ENCODE data around the gene ABHD17B. TPM values are rescaled to one million over a fixed set of nuclear protein-coding genes. Genes with fewer than 3 reads are reported as not detected.

Gene ABHD17B
- total RNA-seq, 1 donor from 2014 or later: 19.6 TPM

DNA sequence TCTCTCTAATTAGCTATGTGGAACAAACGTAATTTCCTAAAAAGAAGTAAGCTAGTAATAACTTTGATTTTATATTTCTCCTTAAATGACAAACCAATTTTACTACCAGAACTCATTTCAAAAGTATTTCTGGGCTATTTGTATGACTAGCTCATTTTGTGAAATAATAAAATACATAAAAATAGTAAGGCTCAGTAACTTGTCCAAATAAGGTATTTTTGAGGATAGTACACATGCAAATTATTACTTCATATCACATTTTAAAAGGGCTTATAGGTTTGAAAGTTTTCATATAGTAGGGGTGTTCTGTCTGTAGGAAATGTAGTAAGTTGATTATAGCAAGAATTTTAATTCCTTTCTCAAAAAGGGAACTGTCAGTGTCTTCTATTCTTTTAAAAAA lies 26.9 kb upstream of the ABHD17B start:
- TF ChIP-seq, protein P1, sequence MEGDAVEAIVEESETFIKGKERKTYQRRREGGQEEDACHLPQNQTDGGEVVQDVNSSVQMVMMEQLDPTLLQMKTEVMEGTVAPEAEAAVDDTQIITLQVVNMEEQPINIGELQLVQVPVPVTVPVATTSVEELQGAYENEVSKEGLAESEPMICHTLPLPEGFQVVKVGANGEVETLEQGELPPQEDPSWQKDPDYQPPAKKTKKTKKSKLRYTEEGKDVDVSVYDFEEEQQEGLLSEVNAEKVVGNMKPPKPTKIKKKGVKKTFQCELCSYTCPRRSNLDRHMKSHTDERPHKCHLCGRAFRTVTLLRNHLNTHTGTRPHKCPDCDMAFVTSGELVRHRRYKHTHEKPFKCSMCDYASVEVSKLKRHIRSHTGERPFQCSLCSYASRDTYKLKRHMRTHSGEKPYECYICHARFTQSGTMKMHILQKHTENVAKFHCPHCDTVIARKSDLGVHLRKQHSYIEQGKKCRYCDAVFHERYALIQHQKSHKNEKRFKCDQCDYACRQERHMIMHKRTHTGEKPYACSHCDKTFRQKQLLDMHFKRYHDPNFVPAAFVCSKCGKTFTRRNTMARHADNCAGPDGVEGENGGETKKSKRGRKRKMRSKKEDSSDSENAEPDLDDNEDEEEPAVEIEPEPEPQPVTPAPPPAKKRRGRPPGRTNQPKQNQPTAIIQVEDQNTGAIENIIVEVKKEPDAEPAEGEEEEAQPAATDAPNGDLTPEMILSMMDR (IDR thresholded peaks at IDR 0.05; ENCODE audit: insufficient read depth, low read length, poor library complexity, severe bottlenecking): no peak
- no peak for DNase-seq (ENCODE audit: low read depth)
- Histone ChIP-seq H3K27me3 (ENCODE audit: control insufficient read depth, insufficient read depth, low read length) (no peaks in the 10 kb centered on the region), H3K36me3 (ENCODE audit: control insufficient read depth, insufficient read depth, low read length) (no peaks in the 10 kb centered on the region), H3K4me3 (ENCODE audit: low read depth, low read length) (no peak overlapping the region)

DNA sequence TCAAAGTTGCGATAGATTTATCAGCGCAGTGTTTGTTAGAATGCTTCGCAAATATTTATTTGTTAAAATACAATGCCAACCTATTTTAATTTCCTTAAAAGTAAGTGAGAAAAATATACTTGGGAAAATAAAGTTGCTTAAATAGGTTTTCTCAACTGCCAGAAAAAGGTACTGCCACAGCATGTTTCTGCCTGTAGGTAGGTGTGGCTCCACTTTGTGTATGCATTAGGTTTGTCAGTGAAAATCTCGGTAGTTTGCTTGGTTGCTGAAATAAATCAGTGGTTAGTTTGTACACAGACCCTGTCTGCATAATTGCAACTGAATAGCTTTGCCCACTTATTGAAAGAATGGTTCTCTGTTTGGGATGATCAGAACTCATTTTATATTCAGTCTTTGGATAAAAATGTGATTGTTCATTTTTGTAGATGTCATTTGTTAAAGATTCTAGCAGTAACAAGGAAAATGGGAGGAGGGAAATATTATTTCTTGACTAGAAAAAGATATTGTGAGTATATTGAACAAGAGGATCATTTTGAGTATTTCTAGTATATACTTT lies 26.2 kb upstream of the ABHD17B start:
- H3K36me3 ChIP-seq (ENCODE audit: control insufficient read depth, insufficient read depth, low read length): no peaks in the 10 kb centered on the region
- DNase-seq (ENCODE audit: low read depth): no peak
- TF ChIP-seq, protein P1 (IDR thresholded peaks at IDR 0.05; ENCODE audit: insufficient read depth, low read length, poor library complexity, severe bottlenecking): no peak
- H3K27me3 ChIP-seq (ENCODE audit: control insufficient read depth, insufficient read depth, low read length): no peaks in the 10 kb centered on the region
- no peak overlapping the region for H3K4me3 ChIP-seq (ENCODE audit: low read depth, low read length)

DNA sequence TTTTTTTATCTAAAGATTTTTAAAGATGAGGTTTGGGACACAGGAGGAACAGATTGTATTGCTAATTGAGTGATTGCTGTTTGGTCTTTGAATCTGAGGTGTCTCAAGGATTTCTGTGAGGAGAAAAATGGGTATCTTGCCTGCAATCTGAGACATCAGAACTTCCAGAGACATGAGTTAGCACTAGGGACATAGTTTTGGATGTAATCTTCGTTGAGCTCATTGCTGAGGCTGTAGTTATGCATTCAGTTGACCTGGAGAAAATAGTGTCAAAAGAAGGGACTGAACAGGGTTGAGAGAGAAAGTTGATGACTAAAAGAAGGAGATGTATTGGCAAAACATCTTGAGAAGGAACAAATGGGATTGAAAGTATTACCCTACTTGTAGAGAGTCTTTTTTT lies 25.1 kb upstream of the ABHD17B start:
- TF ChIP-seq, protein P1 (IDR thresholded peaks at IDR 0.05; ENCODE audit: insufficient read depth, low read length, poor library complexity, severe bottlenecking): no peak
- Histone ChIP-seq H3K27me3 (ENCODE audit: control insufficient read depth, insufficient read depth, low read length) (no peaks in the 10 kb centered on the region), H3K4me3 (ENCODE audit: low read depth, low read length) (no peak overlapping the region), H3K36me3 (ENCODE audit: control insufficient read depth, insufficient read depth, low read length) (no peaks in the 10 kb centered on the region)
- no peak for DNase-seq (ENCODE audit: low read depth)

DNA sequence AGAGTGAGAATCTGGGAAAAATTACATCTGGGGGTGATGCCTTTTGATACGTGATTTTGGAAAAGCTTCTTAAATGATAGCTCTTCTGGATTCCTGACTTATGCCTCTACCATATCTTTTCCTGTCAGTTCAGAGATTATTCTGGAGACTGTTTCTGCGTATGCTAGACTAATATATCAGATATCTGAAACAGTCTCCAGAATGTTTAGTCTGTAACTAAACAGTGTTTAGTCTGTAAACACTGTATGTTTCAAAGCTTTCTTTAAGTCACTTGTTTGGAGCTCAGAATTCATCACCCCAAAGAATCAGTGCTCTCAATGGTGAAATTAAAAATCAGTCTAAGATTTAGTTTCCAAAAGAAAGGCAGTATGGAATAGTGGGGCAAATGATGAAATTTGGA lies 20.2 kb upstream of the ABHD17B start:
- Histone ChIP-seq H3K27me3 (ENCODE audit: control insufficient read depth, insufficient read depth, low read length) (no peaks in the 10 kb centered on the region), H3K4me3 (ENCODE audit: low read depth, low read length) (no peak overlapping the region), H3K36me3 (ENCODE audit: control insufficient read depth, insufficient read depth, low read length) (no peaks in the 10 kb centered on the region)
- TF ChIP-seq, protein P1 (IDR thresholded peaks at IDR 0.05; ENCODE audit: insufficient read depth, low read length, poor library complexity, severe bottlenecking): no peak
- no peak for DNase-seq (ENCODE audit: low read depth)

DNA sequence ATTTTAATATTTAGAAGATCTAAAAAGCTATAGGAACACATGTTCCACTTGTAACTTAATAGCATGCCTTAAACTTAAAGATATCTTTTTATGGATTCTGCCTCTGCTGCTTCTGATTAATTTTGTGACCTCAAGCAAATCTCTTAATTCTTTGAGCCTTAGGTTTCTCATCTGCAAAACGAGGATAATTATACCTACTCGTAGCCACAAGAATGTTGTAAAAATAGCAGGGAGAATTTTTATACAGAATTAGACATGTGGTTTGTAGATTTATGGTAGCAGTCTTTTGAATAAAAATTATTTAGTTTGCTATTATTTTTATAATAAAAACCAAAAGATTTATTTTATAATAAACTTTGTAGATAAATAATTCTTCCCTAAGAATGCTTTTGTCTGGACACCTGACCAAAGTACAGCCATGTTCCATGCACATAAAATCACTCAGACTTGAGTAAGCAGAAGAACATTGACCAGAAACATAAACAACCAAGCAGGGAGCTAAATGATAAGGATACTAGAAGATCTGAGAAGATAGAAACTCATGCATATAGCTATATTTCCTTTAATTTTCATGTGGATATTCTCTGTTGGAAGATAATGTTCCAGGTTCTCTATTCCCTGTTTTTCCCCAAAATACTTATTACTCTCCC lies 18.9 kb upstream of the ABHD17B start:
- DNase-seq (ENCODE audit: low read depth): no peak
- no peaks in the 10 kb centered on the region for H3K36me3 ChIP-seq (ENCODE audit: control insufficient read depth, insufficient read depth, low read length)
- TF ChIP-seq, protein P1 (IDR thresholded peaks at IDR 0.05; ENCODE audit: insufficient read depth, low read length, poor library complexity, severe bottlenecking): no peak
- H3K4me3 ChIP-seq (ENCODE audit: low read depth, low read length): no peak overlapping the region
- no peaks in the 10 kb centered on the region for H3K27me3 ChIP-seq (ENCODE audit: control insufficient read depth, insufficient read depth, low read length)

DNA sequence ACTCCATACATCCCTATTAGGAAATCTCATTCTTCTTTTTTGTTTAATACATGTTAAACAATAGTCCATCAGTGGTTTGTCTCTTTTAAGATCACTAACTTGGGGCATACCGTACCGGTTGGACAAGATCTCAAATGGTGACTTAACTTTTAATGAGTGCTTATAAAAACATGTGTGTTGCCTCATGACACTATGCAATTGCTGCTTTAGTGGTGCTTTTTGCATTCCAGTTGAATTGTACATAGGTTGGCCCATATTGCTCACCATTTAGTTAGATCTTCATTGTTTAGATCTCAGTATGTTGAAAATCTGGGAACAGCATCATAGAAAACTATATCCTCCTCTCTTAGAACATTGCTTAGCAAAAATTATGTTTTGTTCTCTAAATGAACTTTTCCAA lies 18.2 kb upstream of the ABHD17B start:
- no peak for DNase-seq (ENCODE audit: low read depth)
- Histone ChIP-seq H3K27me3 (ENCODE audit: control insufficient read depth, insufficient read depth, low read length) (no peaks in the 10 kb centered on the region), H3K4me3 (ENCODE audit: low read depth, low read length) (no peak overlapping the region), H3K36me3 (ENCODE audit: control insufficient read depth, insufficient read depth, low read length) (no peaks in the 10 kb centered on the region)
- TF ChIP-seq, protein P1 (IDR thresholded peaks at IDR 0.05; ENCODE audit: insufficient read depth, low read length, poor library complexity, severe bottlenecking): no peak
